ENCODE measurements around the gene NCF2.
A peak's percentile ranks its signal among the peaks of the same experiment; 100 is the strongest.

Gene NCF2

DNA sequence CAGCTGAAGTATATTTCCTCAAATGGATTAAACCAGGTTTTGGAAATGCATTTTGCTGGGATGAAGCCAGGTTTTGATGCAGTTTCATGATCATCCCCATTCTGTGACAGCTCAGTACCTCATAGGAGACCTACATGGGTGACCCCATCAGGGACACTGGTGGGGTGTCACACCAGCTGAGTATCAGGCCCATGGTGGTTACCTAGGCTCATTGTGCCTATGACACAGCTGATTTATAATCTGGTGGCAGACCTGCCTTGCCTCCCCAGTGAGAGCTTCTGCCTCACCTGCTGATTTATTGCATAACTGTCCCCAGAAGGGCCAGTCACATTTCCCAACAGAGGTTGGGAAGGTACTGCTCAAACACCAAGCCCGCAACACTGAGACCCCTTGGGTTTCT, 3.8 kb downstream of the NCF2 start:
- no peak for DNase-seq (ENCODE audit: low read depth in 1 of 2, low spot score in 1 of 2)
- Histone ChIP-seq H3K4me3 (replicated peaks; ENCODE audit: insufficient read depth, low read length) (no peak overlapping the region), H3K27me3 (ENCODE audit: insufficient read depth, poor library complexity, severe bottlenecking) (no peaks in the 10 kb centered on the region), H3K27ac (replicated peaks) (no peak overlapping the region)
- no peak for TF ChIP-seq REST (IDR thresholded peaks at IDR 0.05; ENCODE audit: insufficient replicate concordance, low read depth)
- TF ChIP-seq CTCF (IDR thresholded peaks at IDR 0.05; ENCODE audit: insufficient read depth, low read length) = no peak
- TF ChIP-seq GABPA (IDR thresholded peaks at IDR 0.05; ENCODE audit: low read depth) = no peak
- TF ChIP-seq POLR2AphosphoS5 (IDR thresholded peaks at IDR 0.05; ENCODE audit: low read depth) = no peak
- no peak for TF ChIP-seq SPI1 (IDR thresholded peaks at IDR 0.05; ENCODE audit: borderline replicate concordance, low read depth)

GRCh38 chr1:183585038-183585437, 5.2 kb downstream of the NCF2 start:
- TF ChIP-seq REST (IDR thresholded peaks at IDR 0.05; ENCODE audit: insufficient replicate concordance, low read depth) (no peak), POLR2AphosphoS5 (IDR thresholded peaks at IDR 0.05; ENCODE audit: low read depth) (no peak), CTCF (IDR thresholded peaks at IDR 0.05; ENCODE audit: insufficient read depth, low read length) (no peak), SPI1 (IDR thresholded peaks at IDR 0.05; ENCODE audit: borderline replicate concordance, low read depth) (no peak), GABPA (IDR thresholded peaks at IDR 0.05; ENCODE audit: low read depth) (no peak)
- no peaks in the 10 kb centered on the region for H3K27me3 ChIP-seq (ENCODE audit: insufficient read depth, poor library complexity, severe bottlenecking)
- DNase-seq (ENCODE audit: low read depth in 1 of 2, low spot score in 1 of 2) = no peak
- H3K4me3 ChIP-seq (replicated peaks; ENCODE audit: insufficient read depth, low read length) = no peak overlapping the region
- no peak overlapping the region for H3K27ac ChIP-seq (replicated peaks)

- TF ChIP-seq CTCF (IDR thresholded peaks at IDR 0.05; ENCODE audit: insufficient read depth, low read length) (no peak), SPI1 (IDR thresholded peaks at IDR 0.05; ENCODE audit: borderline replicate concordance, low read depth) (no peak), GABPA (IDR thresholded peaks at IDR 0.05; ENCODE audit: low read depth) (no peak), REST (IDR thresholded peaks at IDR 0.05; ENCODE audit: insufficient replicate concordance, low read depth) (no peak), POLR2AphosphoS5 (IDR thresholded peaks at IDR 0.05; ENCODE audit: low read depth) (no peak)
- no peak for DNase-seq (ENCODE audit: low read depth in 1 of 2, low spot score in 1 of 2)
- Histone ChIP-seq H3K27me3 (ENCODE audit: insufficient read depth, poor library complexity, severe bottlenecking) (no peaks in the 10 kb centered on the region), H3K27ac (replicated peaks) (peak overlapping the region; percentile 61), H3K4me3 (replicated peaks; ENCODE audit: insufficient read depth, low read length) (no peak overlapping the region)
Measured at GRCh38 chr1:183584147-183584546, 6.1 kb downstream of the NCF2 start.
